ENCODE data around the gene CCDC91.

The CCDC91 gene

DNA sequence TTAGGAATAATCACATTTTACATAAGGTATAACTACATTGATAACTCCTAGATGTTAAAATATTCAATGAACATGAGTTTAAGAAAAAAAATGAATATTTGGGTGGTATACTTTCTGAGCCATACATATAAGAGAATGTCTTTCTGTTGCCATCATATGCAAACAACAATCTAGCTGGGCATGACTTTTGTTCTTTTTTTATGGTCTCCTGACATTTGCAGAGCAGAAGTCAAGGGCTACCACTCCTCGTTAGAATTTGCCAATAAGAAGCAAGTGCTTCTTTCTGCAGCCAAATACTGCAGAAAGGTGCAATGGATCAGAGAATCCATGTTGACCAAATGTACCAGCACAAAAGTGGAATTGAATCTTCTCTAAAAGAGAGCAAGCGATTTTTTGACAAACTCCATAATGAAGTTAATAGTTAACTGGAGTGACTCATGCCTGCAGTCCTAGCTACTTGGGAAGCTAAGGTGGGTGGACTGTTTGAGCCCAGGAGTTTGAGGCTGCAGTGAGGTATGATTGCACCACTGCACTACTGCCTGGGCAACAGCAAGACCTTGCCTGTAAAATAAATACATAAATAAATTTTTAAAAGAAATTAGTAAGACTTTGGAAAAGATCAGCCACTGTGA is 25.5 kb upstream of the CCDC91 start:
- Histone ChIP-seq H3K9me3 (ENCODE audit: control insufficient read depth, insufficient read depth, low read depth, low read length) (no peaks in the 10 kb centered on the region), H3K4me3 (ENCODE audit: low read depth, low read length) (no peak overlapping the region), H3K4me1 (ENCODE audit: control insufficient read depth, insufficient read depth, low read length) (no peaks in the 10 kb centered on the region), H3K9ac (ENCODE audit: low read length) (no peak overlapping the region), H3K27me3 (ENCODE audit: control insufficient read depth, insufficient read depth, low read length) (no peaks in the 10 kb centered on the region), H3K27ac (ENCODE audit: low read depth, low read length) (no peak overlapping the region), H3K36me3 (ENCODE audit: control insufficient read depth, insufficient read depth, low read length) (no peaks in the 10 kb centered on the region)

DNA sequence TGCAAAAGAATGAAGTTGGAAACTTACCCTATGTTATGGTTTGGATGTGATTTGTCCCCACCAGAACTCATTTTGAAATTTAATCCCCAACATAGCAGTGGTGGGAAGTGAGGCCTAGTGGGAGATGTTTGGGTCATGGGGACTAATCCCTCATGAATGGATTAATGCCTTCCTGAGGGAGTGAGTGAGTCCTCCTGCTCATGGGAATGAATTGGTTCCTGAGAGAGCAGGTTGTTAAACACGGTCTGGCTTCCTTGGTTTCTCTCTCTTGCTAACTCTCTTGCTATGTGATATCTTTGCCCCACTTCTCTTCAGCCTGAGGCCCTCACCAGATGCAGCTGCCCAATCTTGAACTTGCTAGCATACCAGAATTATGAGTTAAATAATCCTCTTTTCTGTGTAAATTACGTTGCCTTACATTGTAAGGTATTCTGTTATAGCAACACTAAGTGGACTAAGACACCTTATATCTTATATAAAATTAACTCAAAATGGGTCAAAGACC is 22.2 kb upstream of the CCDC91 start:
- no peaks in the 10 kb centered on the region for H3K9me3 ChIP-seq (ENCODE audit: control insufficient read depth, insufficient read depth, low read depth, low read length)
- no peaks in the 10 kb centered on the region for H3K27me3 ChIP-seq (ENCODE audit: control insufficient read depth, insufficient read depth, low read length)
- H3K4me3 ChIP-seq (ENCODE audit: low read depth, low read length): no peak overlapping the region
- no peak overlapping the region for H3K9ac ChIP-seq (ENCODE audit: low read length)
- no peaks in the 10 kb centered on the region for H3K4me1 ChIP-seq (ENCODE audit: control insufficient read depth, insufficient read depth, low read length)
- H3K27ac ChIP-seq (ENCODE audit: low read depth, low read length): no peak overlapping the region
- H3K36me3 ChIP-seq (ENCODE audit: control insufficient read depth, insufficient read depth, low read length): no peaks in the 10 kb centered on the region

DNA sequence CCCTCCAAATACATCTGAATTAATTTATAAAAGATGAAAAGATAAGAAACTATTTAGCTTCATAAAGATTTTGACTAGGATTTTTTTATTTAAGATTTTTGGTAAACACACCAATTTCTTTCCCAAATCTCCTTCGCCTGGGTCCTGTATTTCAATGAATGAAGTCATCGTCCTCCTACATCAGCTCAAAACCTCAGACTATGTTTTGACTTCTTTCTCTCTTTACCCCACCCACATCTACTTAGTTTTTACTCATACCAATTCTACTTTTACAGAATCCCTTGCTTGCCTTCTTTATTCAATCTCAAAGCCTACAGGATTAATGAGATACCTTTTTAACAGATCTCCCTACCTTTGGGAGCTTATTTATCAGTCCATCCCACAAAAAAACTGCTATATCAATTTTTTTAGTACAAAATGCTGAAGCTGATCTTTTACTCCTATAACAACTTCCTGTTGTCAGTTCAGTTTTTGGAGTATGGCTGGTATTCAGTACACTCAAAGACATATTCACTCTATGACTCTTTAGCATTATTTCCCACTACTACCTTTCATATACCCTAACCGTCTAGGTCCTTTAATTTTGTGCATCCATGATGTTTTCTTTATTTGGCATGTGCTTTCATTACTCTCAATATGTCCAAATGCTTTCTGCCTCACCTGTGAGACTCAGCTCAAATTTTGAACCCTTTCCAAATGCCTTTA is 18.7 kb upstream of the CCDC91 start:
- Histone ChIP-seq H3K9me3 (ENCODE audit: control insufficient read depth, insufficient read depth, low read depth, low read length) (no peaks in the 10 kb centered on the region), H3K27ac (ENCODE audit: low read depth, low read length) (no peak overlapping the region)

DNA sequence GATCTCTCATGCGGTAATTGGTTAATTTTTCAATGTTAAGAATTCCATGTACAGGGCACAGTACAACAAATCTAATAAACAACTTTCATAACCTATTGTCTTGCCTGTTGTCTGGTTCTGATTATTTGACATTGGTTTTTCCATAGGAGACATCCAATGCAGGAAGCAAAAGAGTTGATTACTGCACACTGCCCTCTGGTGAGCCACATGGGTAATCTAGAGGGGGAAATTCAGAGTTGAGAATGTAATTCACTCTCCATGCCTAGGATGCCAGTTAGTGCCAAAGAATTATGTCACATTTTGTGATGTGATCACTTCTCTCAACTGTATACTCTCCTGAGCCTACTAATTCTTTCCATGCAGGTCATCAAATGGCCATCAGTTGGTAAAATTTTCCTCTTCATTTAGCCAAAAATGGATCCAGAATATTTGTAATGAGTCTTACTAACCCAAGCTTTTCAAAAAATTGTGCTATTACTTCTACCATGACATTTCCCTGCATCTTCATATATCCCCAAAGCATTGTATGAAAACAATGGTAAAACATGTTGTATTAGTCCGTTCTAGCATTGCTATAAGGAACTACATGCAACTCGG is 17.7 kb upstream of the CCDC91 start:
- Histone ChIP-seq H3K27me3 (ENCODE audit: control insufficient read depth, insufficient read depth, low read length) (no peaks in the 10 kb centered on the region), H3K4me1 (ENCODE audit: control insufficient read depth, insufficient read depth, low read length) (no peaks in the 10 kb centered on the region), H3K4me3 (ENCODE audit: low read depth, low read length) (no peak overlapping the region), H3K9me3 (ENCODE audit: control insufficient read depth, insufficient read depth, low read depth, low read length) (no peaks in the 10 kb centered on the region), H3K27ac (ENCODE audit: low read depth, low read length) (no peak overlapping the region), H3K9ac (ENCODE audit: low read length) (no peak overlapping the region), H3K36me3 (ENCODE audit: control insufficient read depth, insufficient read depth, low read length) (no peaks in the 10 kb centered on the region)

More for the DNA sequence above, 18.7 kb upstream of the CCDC91 start:
- Histone ChIP-seq H3K27me3 (ENCODE audit: control insufficient read depth, insufficient read depth, low read length) (no peaks in the 10 kb centered on the region), H3K4me1 (ENCODE audit: control insufficient read depth, insufficient read depth, low read length) (no peaks in the 10 kb centered on the region), H3K4me3 (ENCODE audit: low read depth, low read length) (no peak overlapping the region), H3K9ac (ENCODE audit: low read length) (no peak overlapping the region), H3K36me3 (ENCODE audit: control insufficient read depth, insufficient read depth, low read length) (no peaks in the 10 kb centered on the region)

DNA sequence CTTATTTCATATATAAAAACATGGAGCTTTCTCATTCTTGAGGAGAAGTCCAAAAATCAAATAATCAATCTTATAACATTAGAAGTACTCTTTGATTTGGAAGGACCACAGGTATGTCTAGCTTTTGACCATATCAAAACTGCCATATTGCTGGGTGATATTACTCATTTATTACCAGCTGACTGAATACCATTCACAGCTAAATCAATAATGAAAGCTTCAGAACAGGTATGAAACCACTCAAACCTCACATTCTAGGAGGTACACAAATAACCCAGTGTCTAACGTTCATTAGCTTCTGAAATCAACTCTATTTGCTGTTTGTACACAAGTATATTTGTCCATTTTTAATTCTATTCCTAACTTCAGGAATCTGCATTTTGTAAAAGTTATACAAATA is 16.8 kb upstream of the CCDC91 start:
- H3K4me1 ChIP-seq (ENCODE audit: control insufficient read depth, insufficient read depth, low read length): no peaks in the 10 kb centered on the region
- H3K36me3 ChIP-seq (ENCODE audit: control insufficient read depth, insufficient read depth, low read length): no peaks in the 10 kb centered on the region
- no peak overlapping the region for H3K9ac ChIP-seq (ENCODE audit: low read length)
- no peaks in the 10 kb centered on the region for H3K9me3 ChIP-seq (ENCODE audit: control insufficient read depth, insufficient read depth, low read depth, low read length)
- no peak overlapping the region for H3K27ac ChIP-seq (ENCODE audit: low read depth, low read length)
- no peak overlapping the region for H3K4me3 ChIP-seq (ENCODE audit: low read depth, low read length)
- H3K27me3 ChIP-seq (ENCODE audit: control insufficient read depth, insufficient read depth, low read length): no peaks in the 10 kb centered on the region

DNA sequence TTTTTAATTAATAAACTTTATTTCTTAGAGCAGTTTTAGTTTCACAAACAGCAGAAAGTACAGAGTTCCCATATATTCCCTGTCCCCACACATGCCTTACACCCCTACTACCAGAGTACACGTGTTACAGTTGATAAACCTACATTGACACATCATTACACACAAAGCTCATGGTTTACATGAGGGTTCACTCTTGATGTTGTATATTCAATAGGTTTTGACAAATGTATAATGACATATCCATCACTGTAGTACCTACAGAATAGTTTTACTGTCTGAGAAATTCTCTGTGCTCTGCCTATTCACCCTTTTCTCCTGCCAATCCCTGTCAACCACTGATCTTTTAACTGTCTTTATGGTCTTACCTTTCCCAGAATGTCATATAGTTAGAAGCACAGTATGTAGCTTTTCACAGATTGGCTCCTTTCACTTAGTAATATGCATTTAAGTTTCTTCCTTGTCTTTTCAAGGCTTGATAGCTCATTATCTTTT is 15.1 kb upstream of the CCDC91 start:
- Histone ChIP-seq H3K27ac (ENCODE audit: low read depth, low read length) (no peak overlapping the region), H3K27me3 (ENCODE audit: control insufficient read depth, insufficient read depth, low read length) (no peaks in the 10 kb centered on the region), H3K9ac (ENCODE audit: low read length) (no peak overlapping the region), H3K36me3 (ENCODE audit: control insufficient read depth, insufficient read depth, low read length) (no peaks in the 10 kb centered on the region), H3K4me3 (ENCODE audit: low read depth, low read length) (no peak overlapping the region), H3K9me3 (ENCODE audit: control insufficient read depth, insufficient read depth, low read depth, low read length) (no peaks in the 10 kb centered on the region), H3K4me1 (ENCODE audit: control insufficient read depth, insufficient read depth, low read length) (no peaks in the 10 kb centered on the region)

DNA sequence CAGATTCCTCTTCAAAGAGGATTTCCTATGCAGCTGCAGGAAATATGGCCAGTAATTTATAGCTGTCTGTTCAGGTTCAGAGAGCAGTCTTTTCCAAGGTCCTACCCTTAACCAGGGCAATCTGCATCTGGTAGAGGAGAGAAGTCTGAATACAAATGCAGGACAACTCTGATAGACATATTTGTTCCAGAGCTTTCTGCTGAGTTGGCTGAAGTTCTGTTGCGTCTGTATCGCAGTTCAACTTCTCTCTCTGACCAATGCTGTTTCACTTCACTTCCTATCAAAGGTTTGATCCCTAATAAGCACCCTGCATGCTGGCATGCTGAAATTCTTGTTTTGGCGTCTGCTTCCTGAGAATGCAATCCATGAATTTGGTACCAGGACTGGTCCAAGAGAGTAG is 14.0 kb upstream of the CCDC91 start:
- Histone ChIP-seq H3K27me3 (ENCODE audit: control insufficient read depth, insufficient read depth, low read length) (no peaks in the 10 kb centered on the region), H3K4me1 (ENCODE audit: control insufficient read depth, insufficient read depth, low read length) (no peaks in the 10 kb centered on the region), H3K9me3 (ENCODE audit: control insufficient read depth, insufficient read depth, low read depth, low read length) (no peaks in the 10 kb centered on the region), H3K36me3 (ENCODE audit: control insufficient read depth, insufficient read depth, low read length) (no peaks in the 10 kb centered on the region), H3K9ac (ENCODE audit: low read length) (no peak overlapping the region), H3K27ac (ENCODE audit: low read depth, low read length) (no peak overlapping the region), H3K4me3 (ENCODE audit: low read depth, low read length) (no peak overlapping the region)

DNA sequence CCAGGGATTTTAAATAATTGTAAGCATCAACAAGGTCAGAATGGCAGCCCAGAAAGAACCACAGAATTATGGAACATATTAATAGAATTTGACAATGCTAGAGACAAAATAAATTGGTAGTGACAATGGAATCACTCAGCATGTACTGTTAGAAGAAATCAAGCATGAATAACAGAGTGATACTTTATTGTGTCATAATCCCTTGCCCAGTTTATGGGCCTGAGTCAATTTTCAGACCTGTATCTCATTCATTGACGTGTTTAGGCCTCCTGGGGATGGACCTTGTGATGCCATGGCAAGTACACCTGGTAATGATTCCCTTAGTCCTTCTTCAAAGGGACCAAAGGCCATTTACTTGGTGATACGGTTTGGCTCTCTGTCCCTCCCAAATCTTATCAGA is 12.8 kb upstream of the CCDC91 start:
- Histone ChIP-seq H3K27me3 (ENCODE audit: control insufficient read depth, insufficient read depth, low read length) (no peaks in the 10 kb centered on the region), H3K27ac (ENCODE audit: low read depth, low read length) (no peak overlapping the region), H3K4me3 (ENCODE audit: low read depth, low read length) (no peak overlapping the region), H3K4me1 (ENCODE audit: control insufficient read depth, insufficient read depth, low read length) (no peaks in the 10 kb centered on the region), H3K9me3 (ENCODE audit: control insufficient read depth, insufficient read depth, low read depth, low read length) (no peaks in the 10 kb centered on the region), H3K9ac (ENCODE audit: low read length) (no peak overlapping the region), H3K36me3 (ENCODE audit: control insufficient read depth, insufficient read depth, low read length) (no peaks in the 10 kb centered on the region)

DNA sequence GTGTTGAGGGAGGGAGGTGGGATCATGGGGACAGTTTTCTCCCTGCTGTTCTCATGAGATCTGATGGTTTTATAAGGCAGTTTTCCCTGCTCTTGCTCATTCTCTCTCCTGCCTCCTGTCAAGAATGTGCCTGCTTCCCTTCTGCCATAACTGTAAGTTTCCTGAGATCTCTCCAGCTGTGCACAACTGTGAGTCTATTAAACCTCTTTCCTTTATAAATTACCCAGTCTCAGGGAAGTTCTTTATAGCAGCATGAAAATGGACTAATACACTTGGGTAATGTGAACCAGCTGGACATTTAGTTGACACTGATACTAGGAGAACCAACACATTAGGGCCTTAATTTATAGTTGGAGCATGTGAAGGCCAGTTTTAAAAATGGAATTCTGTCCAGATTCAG is 12.4 kb upstream of the CCDC91 start:
- Histone ChIP-seq H3K9ac (ENCODE audit: low read length) (no peak overlapping the region), H3K27ac (ENCODE audit: low read depth, low read length) (no peak overlapping the region), H3K4me3 (ENCODE audit: low read depth, low read length) (no peak overlapping the region), H3K27me3 (ENCODE audit: control insufficient read depth, insufficient read depth, low read length) (no peaks in the 10 kb centered on the region), H3K36me3 (ENCODE audit: control insufficient read depth, insufficient read depth, low read length) (no peaks in the 10 kb centered on the region), H3K4me1 (ENCODE audit: control insufficient read depth, insufficient read depth, low read length) (no peaks in the 10 kb centered on the region), H3K9me3 (ENCODE audit: control insufficient read depth, insufficient read depth, low read depth, low read length) (no peaks in the 10 kb centered on the region)

DNA sequence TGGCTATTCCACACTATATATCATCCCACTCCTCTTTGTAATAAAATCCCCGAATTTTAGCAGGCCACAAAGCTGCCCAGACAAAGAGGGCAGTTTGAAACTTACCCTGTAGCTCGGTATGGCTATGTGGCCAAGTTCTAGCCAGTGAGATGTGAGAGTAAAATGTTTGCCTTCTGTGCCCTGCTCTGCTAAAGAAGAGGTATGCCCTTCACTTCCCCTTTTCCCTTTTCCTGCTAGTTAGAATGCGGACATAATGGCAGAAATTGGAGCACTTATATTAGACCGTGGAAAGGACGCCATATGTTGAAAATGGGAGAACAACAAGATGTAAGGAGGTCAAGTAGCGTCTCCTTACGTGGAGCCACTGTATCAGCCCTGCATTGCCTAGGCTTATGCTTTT is 11.5 kb upstream of the CCDC91 start:
- no peaks in the 10 kb centered on the region for H3K4me1 ChIP-seq (ENCODE audit: control insufficient read depth, insufficient read depth, low read length)
- 0 out of 2 replicates have a peak, but pooled peaks cover 3% of the 10 kb centered on the region for H3K9me3 ChIP-seq (ENCODE audit: control insufficient read depth, insufficient read depth, low read depth, low read length)
- H3K27me3 ChIP-seq (ENCODE audit: control insufficient read depth, insufficient read depth, low read length): no peaks in the 10 kb centered on the region
- no peaks in the 10 kb centered on the region for H3K36me3 ChIP-seq (ENCODE audit: control insufficient read depth, insufficient read depth, low read length)
- no peak overlapping the region for H3K9ac ChIP-seq (ENCODE audit: low read length)
- H3K27ac ChIP-seq (ENCODE audit: low read depth, low read length): no peak overlapping the region
- no peak overlapping the region for H3K4me3 ChIP-seq (ENCODE audit: low read depth, low read length)

DNA sequence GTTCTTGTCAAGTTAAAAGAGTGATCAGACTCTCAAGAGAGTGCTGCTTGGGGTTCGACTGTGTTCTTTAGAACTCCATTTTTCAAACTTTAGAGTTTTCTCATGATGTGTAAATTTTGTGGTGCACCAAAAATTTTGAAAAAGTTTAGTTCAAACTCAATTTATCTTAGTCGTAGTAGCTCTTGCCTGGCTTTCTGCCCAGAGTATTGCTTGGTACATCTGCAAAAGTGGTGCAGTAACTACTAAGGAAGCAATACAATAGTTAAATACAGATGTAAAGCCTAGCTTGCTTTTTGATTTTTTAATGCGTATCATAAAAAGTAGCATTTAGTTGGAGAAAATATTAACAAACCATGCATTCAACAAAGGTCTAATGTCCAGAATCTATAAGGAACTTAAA is 9.5 kb upstream of the CCDC91 start:
- no peak overlapping the region for H3K4me3 ChIP-seq (ENCODE audit: low read depth, low read length)
- H3K27me3 ChIP-seq (ENCODE audit: control insufficient read depth, insufficient read depth, low read length): no peaks in the 10 kb centered on the region
- no peak overlapping the region for H3K9ac ChIP-seq (ENCODE audit: low read length)
- H3K27ac ChIP-seq (ENCODE audit: low read depth, low read length): no peak overlapping the region
- no peaks in the 10 kb centered on the region for H3K4me1 ChIP-seq (ENCODE audit: control insufficient read depth, insufficient read depth, low read length)
- H3K36me3 ChIP-seq (ENCODE audit: control insufficient read depth, insufficient read depth, low read length): no peaks in the 10 kb centered on the region
- 0 out of 2 replicates have a peak, but pooled peaks cover 3% of the 10 kb centered on the region for H3K9me3 ChIP-seq (ENCODE audit: control insufficient read depth, insufficient read depth, low read depth, low read length)
